Measurements from ENCODE around the gene HSFX3. TPM values are rescaled to one million over a fixed set of nuclear protein-coding genes. Genes with fewer than 3 reads are reported as not detected.

HSFX3 gene
- polyA plus RNA-seq, 3 donors, result 0.16 to 0.45 TPM; not detected in 1

GRCh38 chrX:149498767-149499166 lies 51.0 kb downstream of the HSFX3 start:
- DNase-seq (ENCODE audit: extremely low read depth in 1 of 11, low read depth in 9 of 11, low spot score in 4 of 11), result no peak

Other genes starting within 250 kb of the HSFX3 start
- gene IDS, start 44.6 kb downstream of the HSFX3 start, polyA plus RNA-seq (ENCODE audit: insufficient read length in 3 of 3), result 10 to 100 TPM; 29.7 to 47.5 (median 33.0) TPM
- 10 to 100 TPM; 20.3 to 23.2 (median 22.4) TPM for gene EOLA1, start 8.9 kb downstream of the HSFX3 start, polyA plus RNA-seq (ENCODE audit: insufficient read length in 3 of 3)
- gene MAGEA9B, start 37.5 kb upstream of the HSFX3 start, polyA plus RNA-seq (ENCODE audit: insufficient read length in 3 of 3), result not detected
- gene HSFX2, start 45.4 kb upstream of the HSFX3 start, polyA plus RNA-seq (ENCODE audit: insufficient read length in 3 of 3), result 1 to 10 TPM in 2 of 3 donors, not detected in 1; 1.0 to 1.1 TPM
- gene TMEM185A, start 81.9 kb upstream of the HSFX3 start, polyA plus RNA-seq (ENCODE audit: insufficient read length in 3 of 3), result 10 to 100 TPM; 41.0 to 49.1 (median 47.6) TPM
- gene MAGEA11, start 162.1 kb upstream of the HSFX3 start, polyA plus RNA-seq (ENCODE audit: insufficient read length in 3 of 3), result not detected
- gene HSFX1, start 224.1 kb upstream of the HSFX3 start, polyA plus RNA-seq (ENCODE audit: insufficient read length in 3 of 3), result 1 to 10 TPM; 1.7 to 2.6 (median 1.9) TPM
- not detected for gene MAGEA9, start 232.0 kb upstream of the HSFX3 start, polyA plus RNA-seq (ENCODE audit: insufficient read length in 3 of 3)